SK-N-DZ (cell line): ENCODE measurements around the gene NPRL2.

ENCODE experiments used
- DNase-seq: peaks from one replicate; pipeline ENCODE4 v3.0.0-alpha.2; 2015; ENCODE audit warnings: low spot score

The NPRL2 gene

GRCh38 chr3:50327943-50328691 lies 22.5 kb downstream of the NPRL2 start, which contains the start of gene TUSC2:
Gene TUSC2, minus strand, starts transcription at chr3:50328223. Its CDS starts 124 bp downstream, at chr3:50328099.
- peak; percentile 95 for DNase-seq

DNA sequence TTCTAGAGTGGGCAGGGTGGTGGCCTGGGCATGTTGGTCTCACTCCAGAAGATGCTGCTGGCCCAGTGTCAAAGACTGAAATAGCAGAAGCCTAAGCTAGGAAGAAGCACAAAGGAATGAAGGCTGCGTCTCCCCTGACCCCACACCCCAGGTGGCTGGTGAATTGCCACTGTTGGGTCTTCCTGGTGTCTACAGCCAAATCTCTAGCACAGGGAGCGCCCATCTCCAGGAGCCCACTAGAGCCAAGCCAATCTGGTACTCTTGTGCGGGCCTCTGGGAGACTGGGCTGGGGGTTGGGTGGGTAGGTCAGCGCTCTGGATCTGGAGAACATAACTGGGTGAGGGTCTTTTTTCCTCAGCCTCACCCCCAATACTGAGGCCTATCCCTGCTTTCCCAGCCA lies 23.4 kb downstream of the NPRL2 start:
- DNase-seq: no peak

- DNase-seq: no peak
Observed at GRCh38 chr3:50326182-50326541, 24.4 kb downstream of the NPRL2 start.

GRCh38 chr3:50325497-50326181 lies 24.9 kb downstream of the NPRL2 start:
- no peak for DNase-seq

- no peak for DNase-seq
Observed at GRCh38 chr3:50325113-50325480, 25.5 kb downstream of the NPRL2 start.

GRCh38 chr3:50324351-50325112 lies 26.0 kb downstream of the NPRL2 start:
- peak; percentile 71 for DNase-seq

DNA sequence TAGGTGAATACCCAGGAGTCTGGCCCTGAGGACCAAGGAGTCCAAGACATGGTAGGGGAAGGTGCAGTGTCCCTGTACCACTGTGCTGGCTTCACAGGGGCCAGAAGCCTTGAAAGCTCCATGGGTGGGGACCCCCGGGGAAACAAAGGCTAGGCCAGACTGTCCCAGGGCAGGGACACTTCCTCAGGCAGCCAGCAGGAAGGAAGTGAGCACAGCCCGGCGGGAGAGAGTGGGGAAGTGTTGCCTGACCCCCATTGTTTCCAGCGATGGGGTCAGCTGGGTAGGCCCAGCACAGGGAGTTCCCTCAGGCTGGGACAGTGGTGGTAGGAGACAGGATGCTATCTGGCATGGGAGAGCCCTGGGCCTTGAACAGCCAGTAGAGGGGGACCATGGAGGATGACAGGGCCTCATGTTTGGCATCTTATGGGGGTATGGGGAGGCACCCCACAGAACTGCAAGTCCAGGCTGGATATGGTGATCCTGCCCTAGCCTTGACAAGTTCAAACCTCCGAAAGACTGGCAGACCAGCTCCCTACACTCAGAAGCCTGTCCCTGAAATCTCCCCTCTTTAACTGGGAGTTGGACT lies 26.9 kb downstream of the NPRL2 start:
- DNase-seq: no peak

GRCh38 chr3:50323092-50323600 lies 27.4 kb downstream of the NPRL2 start:
- DNase-seq: no peak

DNA sequence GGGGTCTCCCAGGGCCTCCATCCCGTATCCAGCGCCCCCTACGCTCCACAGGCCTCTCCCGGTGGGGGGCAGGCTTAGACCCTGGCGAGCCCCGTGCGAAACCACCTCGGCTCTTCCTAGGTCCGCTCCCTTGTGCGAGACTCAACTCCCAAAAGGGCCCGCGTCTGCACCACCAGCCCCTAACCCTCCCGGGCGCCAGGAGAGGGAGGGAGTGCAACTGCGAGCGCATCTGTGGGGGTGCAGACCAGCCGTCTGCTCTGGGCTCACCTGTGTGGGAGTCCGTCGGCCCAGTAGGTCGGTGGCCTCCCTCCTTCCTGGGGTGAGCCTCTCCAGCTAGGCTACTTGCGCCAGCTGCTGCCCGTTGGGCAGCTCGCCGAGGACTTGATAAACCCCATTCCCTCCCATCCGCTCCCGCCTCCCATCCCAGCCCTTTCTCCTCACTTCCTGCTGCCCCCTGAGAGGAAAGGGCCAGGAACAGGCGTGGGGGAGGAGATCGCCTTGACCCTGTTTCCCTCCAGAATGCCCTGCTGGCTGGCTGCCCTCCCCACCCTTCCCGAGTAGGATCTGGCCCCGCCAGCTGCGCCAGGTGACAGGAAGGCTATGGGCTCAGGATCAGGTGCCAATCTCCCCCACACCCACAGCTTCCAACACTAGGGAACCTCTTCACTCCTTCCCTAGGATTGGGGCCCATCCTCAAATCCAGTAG lies 28.0 kb downstream of the NPRL2 start, which contains the start of gene HYAL2:
Gene HYAL2, minus strand, starts transcription at position 360 of the 706 bp plus-strand sequence. CDS start 2,256 bp downstream, outside the sequence.
- DNase-seq: no peak

DNA sequence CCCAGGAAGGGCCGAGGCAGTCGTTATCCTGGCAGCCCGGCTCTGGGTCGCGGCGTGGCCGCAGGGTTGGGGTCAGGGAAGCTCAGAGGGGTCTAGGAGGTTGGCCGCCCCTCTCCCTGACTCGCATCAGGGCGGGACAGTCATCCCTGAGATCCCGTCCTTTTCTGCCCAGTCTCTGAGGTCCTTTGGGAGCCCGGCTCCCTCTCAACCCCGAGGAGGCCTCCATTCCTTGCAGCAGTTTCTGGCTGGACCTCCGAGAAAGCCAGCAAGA lies 28.5 kb downstream of the NPRL2 start:
- DNase-seq: no peak

DNA sequence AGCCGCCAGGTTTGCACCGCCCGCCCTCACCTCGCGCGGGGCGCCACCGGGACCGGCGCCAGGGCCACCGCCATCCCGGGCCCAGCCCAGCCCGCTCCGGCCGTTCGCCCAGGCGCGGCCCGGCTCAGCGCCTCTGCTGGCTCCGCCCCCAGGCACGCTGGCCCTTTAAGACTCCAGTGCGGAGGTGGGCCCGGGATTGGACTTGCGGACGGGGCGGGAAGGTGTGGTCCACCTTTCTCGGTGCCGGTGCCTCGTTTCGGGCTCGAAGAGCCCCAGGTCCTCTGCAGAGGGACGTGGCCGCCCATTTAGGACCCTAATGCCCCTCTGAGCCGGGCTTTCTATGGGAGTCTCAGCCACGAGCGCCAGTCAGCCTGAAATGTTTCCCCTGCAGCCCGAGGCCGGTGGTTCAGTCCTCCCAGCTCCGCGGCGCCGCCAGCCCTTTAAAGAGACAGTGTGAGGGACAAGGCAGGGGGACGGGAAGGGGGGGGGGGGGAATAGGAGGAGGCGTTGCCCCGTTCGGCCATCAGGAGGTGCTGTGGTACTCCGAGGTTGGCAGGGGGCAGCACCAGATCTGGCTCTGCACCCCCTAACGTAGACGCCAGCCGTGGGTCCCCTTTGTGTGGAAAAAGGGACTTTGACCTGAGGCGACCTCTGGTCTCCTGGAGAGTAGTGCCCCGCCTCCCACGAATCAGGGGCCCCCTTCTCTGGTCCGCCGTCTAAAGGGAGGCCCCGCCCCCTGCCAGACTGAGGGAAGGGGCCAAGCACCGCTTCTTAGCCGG lies 29.1 kb downstream of the NPRL2 start:
- peak; percentile 89 for DNase-seq

DNA sequence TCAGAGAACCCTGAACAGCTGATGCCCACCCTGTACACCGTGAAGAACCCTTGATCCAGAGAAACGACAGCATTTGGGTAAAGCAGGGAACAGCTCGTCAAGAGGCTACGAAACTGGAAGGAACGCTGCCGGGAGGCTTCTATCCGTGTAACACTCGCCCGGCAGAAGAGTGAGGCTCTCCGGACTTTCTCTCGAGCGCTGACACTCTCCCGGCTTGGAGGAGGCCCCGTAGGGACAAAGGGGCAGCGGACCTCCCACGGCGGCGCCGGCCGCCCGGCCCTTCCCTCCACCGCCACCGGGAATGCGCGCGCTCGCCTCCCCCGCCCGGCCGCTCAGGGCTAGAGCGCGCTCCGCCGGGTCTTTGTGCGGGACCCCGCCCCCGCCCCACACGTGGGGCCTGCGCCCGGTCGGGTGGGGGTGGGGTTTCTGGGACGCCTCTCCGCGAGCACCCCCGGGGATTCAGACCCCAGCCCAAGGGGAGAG lies 29.7 kb downstream of the NPRL2 start:
- DNase-seq: peak; percentile 67

DNA sequence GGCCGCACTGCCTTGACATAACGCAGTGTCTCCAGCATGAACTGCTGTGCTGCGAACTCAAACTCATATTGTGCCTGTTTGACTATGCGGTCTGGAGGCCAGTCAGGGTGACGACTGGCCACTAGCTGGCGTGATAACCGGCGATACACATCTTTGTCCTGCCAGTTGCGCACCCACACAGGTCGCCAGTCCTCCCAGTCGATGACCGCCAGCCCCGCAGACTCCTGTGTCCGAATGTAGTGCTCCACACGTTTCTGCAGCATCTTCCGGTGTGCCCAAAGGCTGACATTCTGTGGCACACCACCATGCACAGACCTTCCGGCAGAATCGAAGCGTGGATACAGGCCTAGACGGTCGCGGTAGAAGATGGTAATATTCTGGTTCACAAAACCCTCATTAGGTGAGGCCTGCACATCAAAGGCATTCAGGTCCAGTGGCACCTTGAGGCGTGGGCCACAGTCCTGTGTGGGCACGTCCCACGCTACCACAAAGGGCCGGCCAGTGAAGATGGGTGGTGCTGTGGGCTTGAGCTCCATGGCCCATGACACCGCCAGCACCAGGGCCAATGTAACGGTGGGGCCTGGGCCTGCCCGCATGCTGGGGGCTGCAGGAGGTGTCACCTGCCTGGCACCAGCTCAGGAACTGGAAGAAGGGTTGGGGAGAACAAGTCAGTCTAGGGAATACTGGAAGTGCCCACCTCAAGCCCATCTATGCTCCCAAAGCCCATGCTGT lies 30.5 kb downstream of the NPRL2 start:
- DNase-seq: no peak

- no peak for DNase-seq
Observed at GRCh38 chr3:50319181-50319893, 31.2 kb downstream of the NPRL2 start.

GRCh38 chr3:50318615-50319014 lies 32.0 kb downstream of the NPRL2 start:
- no peak for DNase-seq

GRCh38 chr3:50318163-50318562 lies 32.4 kb downstream of the NPRL2 start:
- DNase-seq: no peak

- DNase-seq: no peak
Observed at GRCh38 chr3:50317300-50317699, 33.3 kb downstream of the NPRL2 start.

- DNase-seq: no peak
Observed at GRCh38 chr3:50316657-50317242, 33.8 kb downstream of the NPRL2 start.

GRCh38 chr3:50314816-50315215 lies 35.8 kb downstream of the NPRL2 start:
- DNase-seq: no peak
